Activated CD8-positive, alpha-beta T cell treated with anti-CD3 and anti-CD28 coated beads for 36 hours (primary cell): Measurements from ENCODE around the gene NGFR. TPM values are rescaled to one million over a fixed set of nuclear protein-coding genes. Genes with fewer than 3 reads are reported as not detected.

ENCODE experiments used
- ATAC-seq: fragments of 200-7000 bp; cut with Tn5 transposase; one replicate; pipeline ENCODE4 v1.10.0; 2021; ENCODE audit warnings: mild to moderate bottlenecking, moderate library complexity
- CTCF ChIA-PET: fragments of 350-600 bp; sonication (Branson Sonifier 250); formaldehyde crosslinking; loops from one replicate; lab custom pipeline; 2021; ENCODE audit warnings: antibody characterized with exemption; lab: Charles Lee
- POLR2A ChIA-PET: fragments of 350-600 bp; sonication (Branson Sonifier 250); formaldehyde crosslinking; loops from one replicate; lab custom pipeline; 2021; ENCODE audit warnings: antibody characterized with exemption; lab: Charles Lee
- DNase-seq: peaks from one replicate; pipeline ENCODE4 v3.0.0-alpha.2; 2020
- H3K27ac Mint-ChIP-seq: one replicate; pipeline ENCODE4 v1.8.0; 2021; ENCODE audit warnings: mild to moderate bottlenecking, mixed read lengths
- H3K27me3 Mint-ChIP-seq: one replicate; pipeline ENCODE4 v1.8.0; 2021; ENCODE audit warnings: mixed read lengths
- H3K36me3 Mint-ChIP-seq: one replicate; pipeline ENCODE4 v1.8.0; 2021; ENCODE audit warnings: low read depth, mixed read lengths
- H3K4me1 Mint-ChIP-seq: one replicate; pipeline ENCODE4 v1.8.0; 2021; ENCODE audit warnings: low read depth, mixed read lengths
- H3K4me3 Mint-ChIP-seq: one replicate; pipeline ENCODE4 v1.8.0; 2021; ENCODE audit warnings: mild to moderate bottlenecking, moderate library complexity, mixed read lengths
- H3K9me3 Mint-ChIP-seq: one replicate; pipeline ENCODE4 v1.8.0; 2021; ENCODE audit warnings: mixed read lengths
- CTCF ChIP-seq: fragments of 200-600 bp; IDR thresholded peaks from one replicate; pipeline ENCODE4 v1.8.0; 2022; ENCODE audit warnings: antibody characterized with exemption, mild to moderate bottlenecking
- intact Hi-C: fragments of 100-400 bp; cut with micrococcal nuclease; formaldehyde crosslinking; loops from one replicate; pipeline ENCODE4 v1.10.0; 2022
- total RNA-seq, 2 experiments: library from RNA; stranded (reverse); gene quantifications; one replicate each; pipeline ENCODE4 v1.2.3, GENCODE V29; 2021

NGFR gene
- total RNA-seq, 2 experiments from 2014 or later = 0.09 TPM; not detected in 1

DNA sequence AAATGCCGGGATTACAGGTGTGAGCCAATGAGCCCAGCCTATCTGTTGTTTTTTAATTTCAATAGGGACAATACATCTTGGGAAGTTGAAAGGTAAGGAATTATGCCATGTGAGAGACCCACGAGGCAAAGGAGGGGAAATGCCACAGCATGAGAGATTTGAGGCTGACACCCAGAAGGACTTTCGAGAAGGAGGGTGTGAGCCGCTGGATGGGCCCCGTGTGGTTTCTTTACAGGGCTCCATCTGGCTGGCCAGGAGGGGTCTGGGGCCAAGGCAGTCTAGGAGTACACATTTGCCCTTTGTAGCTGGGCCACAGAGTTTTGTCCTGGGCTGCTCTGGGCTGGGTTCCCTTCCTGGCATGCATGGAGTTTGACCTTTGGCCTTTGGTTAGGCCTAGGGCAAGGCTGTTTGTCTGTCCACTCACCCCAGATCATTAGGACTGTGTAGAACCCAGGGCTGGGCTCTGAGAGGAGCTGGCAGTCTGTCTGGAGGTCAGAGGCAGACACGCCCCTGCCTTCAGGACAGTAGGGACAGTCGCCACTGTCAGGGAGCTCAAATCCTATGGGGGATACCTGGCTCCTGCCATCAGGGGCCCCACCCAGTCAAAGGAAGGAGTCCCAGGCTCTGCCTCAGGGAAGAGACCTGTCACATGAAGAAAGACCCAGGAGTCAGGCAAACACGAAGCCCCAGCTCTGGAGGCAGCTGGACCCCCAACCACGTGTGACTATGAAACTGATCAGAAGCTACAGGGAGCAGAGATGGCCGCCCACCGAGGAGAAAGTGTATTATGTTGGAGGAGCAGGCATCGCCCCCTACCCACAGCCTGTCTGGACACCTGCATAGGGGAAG lies 56.4 kb downstream of the NGFR start:
- intact Hi-C loops = loop anchor here (10.0 kb wide), 1 partner anchor 57 kb away; the partner anchor contains the start of gene NGFR
- H3K36me3 Mint-ChIP-seq = no peaks in the 10 kb centered on the region
- H3K4me3 Mint-ChIP-seq = no peak overlapping the region
- no peaks in the 10 kb centered on the region for H3K9me3 Mint-ChIP-seq
- DNase-seq = no peak
- H3K27me3 Mint-ChIP-seq = no peaks in the 10 kb centered on the region
- TF ChIP-seq CTCF = no peak
- ChIA-PET POLR2A (interaction anchor here (0.9 kb wide), 1 partner anchor 14 kb away, joined by 3 read pairs; no protein-coding TSS in a partner anchor), CTCF (interaction anchor here (1.2 to 1.6 kb wide), 2 partner anchors 27 to 143 kb away, joined by 3 to 9 read pairs; no protein-coding TSS in a partner anchor)
- peaks cover 2% of the 10 kb centered on the region for H3K4me1 Mint-ChIP-seq
- no peak for ATAC-seq
- no peak overlapping the region for H3K27ac Mint-ChIP-seq

- H3K27ac Mint-ChIP-seq = no peak overlapping the region
- intact Hi-C loops = loop anchor here (10.0 kb wide), 1 partner anchor 57 kb away; the partner anchor contains the start of gene NGFR
- ChIA-PET CTCF (interaction anchor here (1.2 to 2.3 kb wide), 3 partner anchors 26 to 144 kb away, joined by 3 to 9 read pairs (median 8); no protein-coding TSS in a partner anchor), POLR2A (no interaction called here)
- DNase-seq (no peak), ATAC-seq (no peak)
- H3K36me3 Mint-ChIP-seq = no peaks in the 10 kb centered on the region
- H3K9me3 Mint-ChIP-seq = no peaks in the 10 kb centered on the region
- H3K4me3 Mint-ChIP-seq = no peak overlapping the region
- H3K27me3 Mint-ChIP-seq = no peaks in the 10 kb centered on the region
- no peak for TF ChIP-seq CTCF
- H3K4me1 Mint-ChIP-seq = peaks cover 2% of the 10 kb centered on the region
These were observed 57.1 kb downstream of the NGFR start for GRCh38 chr17:49552070-49552751.

- POLR2A ChIA-PET = no interaction called here
- intact Hi-C loops = loop anchor here (10.0 kb wide), 1 partner anchor 59 kb away; the partner anchor contains the start of gene NGFR
- no peak for ATAC-seq
- Mint-ChIP-seq H3K27me3 (peaks cover 2% of the 10 kb centered on the region), H3K9me3 (no peaks in the 10 kb centered on the region), H3K36me3 (no peaks in the 10 kb centered on the region), H3K27ac (no peak overlapping the region), H3K4me3 (no peak overlapping the region), H3K4me1 (peaks cover 2% of the 10 kb centered on the region)
- no peak for TF ChIP-seq CTCF
- CTCF ChIA-PET = interaction anchor here (0.9 to 2.3 kb wide), 4 partner anchors 13 to 142 kb away, joined by 3 to 8 read pairs (median 3); no protein-coding TSS in a partner anchor
- DNase-seq = no peak
These were observed 58.7 kb downstream of the NGFR start for GRCh38 chr17:49553676-49554335.

GRCh38 chr17:49554694-49555494 lies 59.8 kb downstream of the NGFR start:
- no peak overlapping the region for H3K27ac Mint-ChIP-seq
- no peak for TF ChIP-seq CTCF
- no peak overlapping the region for H3K4me3 Mint-ChIP-seq
- no peak for ATAC-seq
- H3K9me3 Mint-ChIP-seq = no peaks in the 10 kb centered on the region
- H3K27me3 Mint-ChIP-seq = peaks cover 2% of the 10 kb centered on the region
- intact Hi-C loops = loop anchor here (5.0 to 10.0 kb wide), 2 partner anchors 60 to 118 kb away; partner anchors contain the start of gene NGFR
- CTCF ChIA-PET = interaction anchor here (0.5 to 22.8 kb wide), 18 partner anchors 8 to 501 kb away, joined by 3 to 780 read pairs (median 14); partner anchors contain the start of genes ITGA3, NGFR, NXPH3 and PHB1
- peaks cover 2% of the 10 kb centered on the region for H3K4me1 Mint-ChIP-seq
- DNase-seq = no peak
- no peaks in the 10 kb centered on the region for H3K36me3 Mint-ChIP-seq
- POLR2A ChIA-PET = interaction anchor here (0.8 kb wide), 1 partner anchor 154 kb away, joined by 3 read pairs; no protein-coding TSS in a partner anchor
